Measurements from ENCODE around the gene HDAC4.
A peak's percentile ranks its signal among the peaks of the same experiment; 100 is the strongest.

- TF ChIP-seq ZNF165 (CRISPR knock-in tag; IDR thresholded peaks at IDR 0.05; ENCODE audit: borderline replicate concordance) (no peak), ZNF134 (CRISPR knock-in tag; conservative IDR thresholded peaks at IDR 0.05) (no peak), ZNF232 (CRISPR knock-in tag; IDR thresholded peaks at IDR 0.05) (no peak), EZH2 (IDR thresholded peaks at IDR 0.05; ENCODE audit: borderline replicate concordance, low read depth, low read length) (no peak), USF2 (CRISPR knock-in tag; IDR thresholded peaks at IDR 0.05) (no peak), EP300 (IDR thresholded peaks at IDR 0.05; ENCODE audit: low read length) (peak; percentile 56), FOXJ3 (CRISPR knock-in tag; IDR thresholded peaks at IDR 0.05) (no peak), TARDBP (IDR thresholded peaks at IDR 0.05) (no peak), CTCF (IDR thresholded peaks at IDR 0.05 in 2 of 3, conservative IDR thresholded peaks at IDR 0.05 in 1 of 3; ENCODE audit: insufficient read depth in 2 of 3, low read depth in 1 of 3, low read length in 3 of 3) (no peak), TAF1 (IDR thresholded peaks at IDR 0.05; ENCODE audit: control insufficient read depth, extremely low read depth, insufficient read depth, low read length, severe bottlenecking) (no peak), MAX (CRISPR knock-in tag; IDR thresholded peaks at IDR 0.05) (no peak), SNAPC5 (CRISPR knock-in tag; IDR thresholded peaks at IDR 0.05) (no peak)
These were observed 143.3 kb downstream of the HDAC4 start for GRCh38 chr2:239257511-239257937.
